ENCODE measurements around the gene SPRTN. TPM values are rescaled to one million over a fixed set of nuclear protein-coding genes. Genes with fewer than 3 reads are reported as not detected.
"Not testable (repeated sequence)": the region's sequence is repeated elsewhere in the genome, so short reads cannot be mapped to it uniquely, and the experiment has no call there.

The SPRTN gene
- total RNA-seq, 2 donors from 2014 or later: 7.2 to 9.4 TPM

GRCh38 chr1:231334952-231335351 is 3.1 kb upstream of the SPRTN start:
- DNase-seq (no peak), ATAC-seq (no peak)
- intact Hi-C loops (cut with DNase I, micrococcal nuclease): no loop called here

DNA sequence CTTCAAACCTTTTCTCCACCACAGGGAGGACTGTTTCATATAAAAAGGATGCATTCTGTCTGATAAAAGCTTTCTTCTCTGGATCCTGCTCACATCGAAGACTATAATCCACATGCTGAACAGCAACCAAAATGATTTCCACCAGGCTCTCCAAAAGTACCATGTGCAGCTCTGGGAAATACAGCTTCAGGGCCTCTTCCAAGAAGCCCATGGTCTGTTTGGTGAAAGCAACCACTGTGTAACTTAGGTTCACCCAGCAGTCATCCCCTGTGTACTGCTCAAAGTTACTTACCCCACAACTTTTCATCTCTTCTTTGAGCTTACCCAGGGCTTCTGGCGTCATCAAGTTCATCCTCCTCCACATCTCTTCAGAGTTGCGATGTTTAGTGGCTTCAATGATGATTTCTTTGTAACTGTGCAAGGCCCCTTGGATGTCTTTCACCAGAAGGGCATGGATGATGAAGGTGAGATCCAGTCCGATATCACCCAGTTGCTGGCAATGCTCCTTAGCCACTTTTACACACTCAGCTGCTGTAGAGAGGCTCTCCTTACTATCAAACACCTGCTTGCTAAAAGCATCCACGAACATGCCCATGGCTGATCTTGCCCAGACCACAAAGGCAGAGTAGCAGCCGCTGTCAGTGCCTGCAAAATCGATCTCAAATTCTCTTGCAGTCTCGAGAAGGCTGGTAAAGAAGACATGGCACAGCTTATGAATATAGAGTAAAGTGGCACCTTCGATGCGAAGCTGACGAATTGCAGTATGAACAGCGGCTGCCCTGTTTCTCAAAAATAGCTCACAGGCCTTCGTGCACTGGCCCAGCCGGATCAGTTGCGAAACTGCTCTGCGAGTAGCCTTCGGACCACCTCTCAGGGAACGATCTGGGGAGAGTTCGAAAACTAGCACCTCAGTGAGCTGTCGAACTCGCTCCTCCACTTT is 2.2 kb upstream of the SPRTN start:
- intact Hi-C loops (cut with DNase I, micrococcal nuclease): no loop called here
- no peak for DNase-seq

GRCh38 chr1:231337043-231337471 is 1.0 kb upstream of the SPRTN start:
- peak; percentile 23 for ATAC-seq

More for the DNA sequence above, 2.2 kb upstream of the SPRTN start:
- no peak for ATAC-seq

DNA sequence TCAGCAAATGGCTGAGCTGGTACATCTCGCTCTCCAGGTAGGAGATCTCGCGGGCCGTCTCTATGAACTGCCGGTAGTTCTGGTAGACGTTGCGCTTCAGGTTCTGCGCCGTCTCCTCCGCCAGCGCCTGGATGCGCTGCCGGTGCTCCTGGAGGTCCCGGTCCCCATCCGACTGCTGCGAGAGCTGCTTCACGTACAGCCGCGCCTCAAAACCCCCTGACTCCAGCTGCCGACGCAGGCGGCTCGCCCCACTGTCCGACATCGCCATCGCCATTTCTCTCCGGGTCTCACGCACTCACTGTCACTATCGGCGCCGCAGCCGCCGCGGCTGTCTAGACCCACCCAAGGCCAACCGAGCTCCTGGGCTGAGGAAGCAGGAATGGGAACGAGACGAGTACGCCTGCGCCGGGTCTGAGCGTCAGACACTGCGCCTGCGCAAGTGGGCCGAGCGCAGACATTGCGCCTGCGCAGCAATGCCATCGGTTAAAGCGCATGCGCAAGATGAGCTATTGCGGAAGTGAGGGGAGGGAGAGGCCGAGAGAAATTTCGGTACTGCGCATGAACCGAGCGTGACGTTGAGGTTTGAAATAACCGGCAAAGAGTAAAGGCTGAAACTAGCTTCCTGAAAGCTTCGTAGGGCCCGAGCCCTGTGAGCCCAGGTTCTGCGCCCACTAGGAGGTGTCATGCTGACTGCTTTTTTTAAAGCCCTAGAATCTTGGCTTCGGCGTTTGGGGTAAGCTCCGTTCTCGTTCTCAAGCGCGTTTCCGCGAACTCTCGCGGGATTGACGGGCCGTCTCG is 422 bp upstream of the SPRTN start, which contains the start of gene EXOC8:
EXOC8 (minus strand) TSS at position 381 of the 798 bp plus-strand sequence; CDS start at position 274, 107 bp downstream.
- intact Hi-C loops (cut with DNase I, micrococcal nuclease): no loop called here
- DNase-seq: peak; percentile 92 to 95
- peak; percentile 87 for ATAC-seq

More at GRCh38 chr1:231337043-231337471, 1.0 kb upstream of the SPRTN start:
- peak in 1 of 2 donors; percentile 61 for DNase-seq
- intact Hi-C loops (cut with DNase I, micrococcal nuclease): no loop called here

GRCh38 chr1:231340328-231341013 is 2.4 kb downstream of the SPRTN start:
- ATAC-seq: no peak
- intact Hi-C loops (cut with DNase I, micrococcal nuclease): no loop called here

DNA sequence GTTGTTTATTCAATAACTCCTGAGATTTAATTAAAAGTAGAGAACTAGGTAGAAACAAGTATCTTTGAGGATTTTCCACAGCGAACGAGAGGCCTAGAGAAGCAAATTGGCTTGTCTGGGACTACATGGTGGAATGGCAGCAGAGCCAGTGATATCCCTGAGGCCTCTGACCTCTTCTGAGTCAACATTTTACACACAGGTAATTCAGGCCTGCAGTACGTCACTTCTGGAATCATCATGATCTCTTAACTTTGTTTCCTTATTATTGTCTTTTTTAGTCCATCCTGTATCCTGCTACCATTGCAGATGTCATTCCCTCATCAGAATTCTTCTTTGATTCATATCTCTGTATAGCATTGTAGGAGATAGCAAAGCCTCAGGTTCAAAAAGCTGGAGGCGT is 9.9 kb downstream of the SPRTN start:
- DNase-seq (no peak), ATAC-seq (peak; percentile 76)
- intact Hi-C loops (cut with DNase I, micrococcal nuclease): no loop called here

More at GRCh38 chr1:231340328-231341013, 2.4 kb downstream of the SPRTN start:
- DNase-seq: no peak

GRCh38 chr1:231348442-231348841 is 10.3 kb downstream of the SPRTN start:
- DNase-seq: no peak
- intact Hi-C loops (cut with DNase I, micrococcal nuclease): no loop called here
- peak; percentile 70 for ATAC-seq

GRCh38 chr1:231348856-231349255 is 10.8 kb downstream of the SPRTN start:
- intact Hi-C loops (cut with DNase I, micrococcal nuclease); ATAC-seq; DNase-seq: not testable (repeated sequence)

GRCh38 chr1:231351816-231352215 is 13.7 kb downstream of the SPRTN start:
- DNase-seq (no peak), ATAC-seq (no peak)
- intact Hi-C loops (cut with DNase I, micrococcal nuclease): no loop called here

- ATAC-seq (no peak), DNase-seq (no peak)
- intact Hi-C loops (cut with DNase I, micrococcal nuclease): no loop called here
Measured at GRCh38 chr1:231353086-231353485, 15.0 kb downstream of the SPRTN start.

GRCh38 chr1:231354330-231355020 is 16.4 kb downstream of the SPRTN start:
- no peak for ATAC-seq
- DNase-seq: no peak
- intact Hi-C loops (cut with DNase I, micrococcal nuclease): loop anchor here in 1 of 2 donors (5.0 kb wide), 1 partner anchor 248 kb away; no protein-coding TSS in a partner anchor

DNA sequence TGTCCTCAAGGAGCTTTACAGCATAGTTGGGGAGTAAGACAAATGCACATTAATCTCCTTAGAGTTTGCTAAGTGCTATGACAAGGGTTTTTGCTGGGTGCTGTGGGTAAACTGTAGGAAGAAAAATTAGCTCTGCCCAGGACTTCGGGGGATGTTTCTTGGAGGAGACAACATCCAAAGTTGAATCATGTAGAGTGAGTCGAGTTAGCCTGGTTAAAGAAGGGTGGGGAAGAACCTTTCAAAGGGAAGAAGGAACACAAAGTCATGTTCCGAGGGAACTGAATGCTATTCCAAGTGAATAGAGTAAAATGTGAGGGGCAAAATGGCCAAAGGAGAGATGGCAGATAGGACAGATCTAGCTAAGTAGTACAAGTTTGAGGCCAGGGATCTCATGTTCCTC is 17.1 kb downstream of the SPRTN start:
- intact Hi-C loops (cut with DNase I, micrococcal nuclease): loop anchor here in 1 of 2 donors (5.0 kb wide), 1 partner anchor 247 kb away; no protein-coding TSS in a partner anchor
- DNase-seq (no peak), ATAC-seq (no peak)

DNA sequence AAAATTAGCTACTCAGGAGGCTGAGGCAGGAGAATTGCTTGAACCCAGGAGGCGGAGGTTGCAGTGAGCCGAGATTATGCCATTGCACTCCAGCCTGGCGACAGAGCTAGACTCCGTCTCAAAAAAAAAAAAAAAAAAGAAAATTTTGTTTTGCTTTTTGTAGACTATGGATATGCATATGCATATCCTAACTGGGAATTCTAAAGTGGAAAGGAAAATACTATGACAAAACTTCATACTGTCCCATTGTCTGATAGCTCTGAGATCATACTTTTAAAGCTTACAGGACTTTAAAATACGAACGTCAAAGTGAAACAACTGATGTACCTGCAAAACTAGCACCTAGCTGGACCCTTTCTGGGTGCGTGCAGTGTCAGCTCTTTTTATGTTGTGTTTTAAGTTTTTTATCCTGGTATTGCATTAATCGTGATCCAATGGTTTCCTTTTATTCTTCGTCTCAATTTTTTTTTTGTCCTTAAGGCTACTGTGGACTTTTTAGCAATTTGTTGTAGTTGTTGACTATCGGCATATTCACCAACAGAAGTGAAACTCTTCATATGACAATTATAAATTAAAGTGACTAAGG is 19.2 kb downstream of the SPRTN start:
- intact Hi-C loops (cut with DNase I, micrococcal nuclease): loop anchor here in 1 of 2 donors (5.0 kb wide), 1 partner anchor 245 kb away; no protein-coding TSS in a partner anchor
- ATAC-seq (no peak), DNase-seq (no peak)

- ATAC-seq: peak; percentile 91
- DNase-seq: no peak
- intact Hi-C loops (cut with DNase I, micrococcal nuclease): loop anchor here in 1 of 2 donors (5.0 kb wide), 1 partner anchor 244 kb away; no protein-coding TSS in a partner anchor
Measured at GRCh38 chr1:231357831-231358354, 19.8 kb downstream of the SPRTN start.

GRCh38 chr1:231359113-231359512 is 21.0 kb downstream of the SPRTN start:
- no peak for DNase-seq
- ATAC-seq: no peak
- intact Hi-C loops (cut with DNase I, micrococcal nuclease): loop anchor here in 1 of 2 donors (5.0 kb wide), 1 partner anchor 243 kb away; no protein-coding TSS in a partner anchor

GRCh38 chr1:231362325-231362724 is 24.2 kb downstream of the SPRTN start:
- no peak for DNase-seq
- intact Hi-C loops (cut with DNase I, micrococcal nuclease): loop anchor here in 1 of 2 donors (5.0 kb wide), 1 partner anchor 225 kb away; no protein-coding TSS in a partner anchor
- no peak for ATAC-seq

GRCh38 chr1:231363624-231364023 is 25.5 kb downstream of the SPRTN start:
- ATAC-seq: no peak
- intact Hi-C loops (cut with DNase I, micrococcal nuclease): loop anchor here in 1 of 2 donors (5.0 kb wide), 1 partner anchor 224 kb away; no protein-coding TSS in a partner anchor
- no peak for DNase-seq

All from left colon (tissue), 2 donors.